Fibroblast of lung (primary cell): ENCODE measurements around the gene DAPK1. TPM values are rescaled to one million over a fixed set of nuclear protein-coding genes. Genes with fewer than 3 reads are reported as not detected.

Source experiments
- DNase-seq, 2 donors: peaks; one replicate each; pipeline versions ENCODE4 v3.0.0 to v3.0.0-alpha.2; 2010; ENCODE audit warnings: low read depth in 2 of 2
- H2AFZ ChIP-seq: 2 replicates; pipeline ENCODE4 v1.5.1; 2012; ENCODE audit warnings: low read length, control low read depth, inconsistent platforms
- H3K27ac ChIP-seq: 2 replicates; pipeline ENCODE4 v1.5.1; 2011; ENCODE audit warnings: low read length, control low read depth; ENCODE audit not compliant: insufficient read depth
- H3K27me3 ChIP-seq: 2 replicates; pipeline ENCODE4 v1.5.1; 2011; ENCODE audit warnings: mild to moderate bottlenecking, low read length; ENCODE audit not compliant: control insufficient read depth, insufficient read depth
- H3K36me3 ChIP-seq: 2 replicates; pipeline ENCODE4 v1.5.1; 2011; ENCODE audit warnings: low read length; ENCODE audit not compliant: control insufficient read depth, insufficient read depth
- H3K4me1 ChIP-seq: 2 replicates; pipeline ENCODE4 v1.5.1; 2011; ENCODE audit warnings: low read length; ENCODE audit not compliant: control insufficient read depth, insufficient read depth; ENCODE audit errors: extremely low read depth
- H3K4me2 ChIP-seq: 2 replicates; pipeline ENCODE4 v1.5.1; 2011; ENCODE audit warnings: low read length, control low read depth; ENCODE audit not compliant: insufficient read depth; ENCODE audit errors: extremely low read depth
- H3K4me3 ChIP-seq, 4 experiments: fragments of 200-600 bp in 1 of 4; sonication (generic) in 1 of 4; replicated peaks in 1 of 4; 2 replicates each; pipeline ENCODE4 v1.5.1; 2011 to 2016; ENCODE audit warnings: low read length in 4 of 4, low read depth in 3 of 4, mild to moderate bottlenecking in 3 of 4, control low read depth in 2 of 4, inconsistent platforms in 1 of 4, mixed read lengths in 1 of 4; ENCODE audit not compliant: insufficient read depth in 1 of 4; ENCODE audit errors: control extremely low read depth in 1 of 4
- H3K79me2 ChIP-seq: 2 replicates; pipeline ENCODE4 v1.5.1; 2012; ENCODE audit warnings: mild to moderate bottlenecking, low read length, inconsistent platforms; ENCODE audit not compliant: control insufficient read depth, insufficient read depth
- H3K9ac ChIP-seq: 2 replicates; pipeline ENCODE4 v1.5.1; 2011; ENCODE audit warnings: mild to moderate bottlenecking, low read length, control low read depth; ENCODE audit not compliant: insufficient read depth
- H3K9me3 ChIP-seq: 2 replicates; pipeline ENCODE4 v1.5.1; 2012; ENCODE audit warnings: low read depth, low read length; ENCODE audit not compliant: control insufficient read depth, insufficient read depth
- H4K20me1 ChIP-seq: 2 replicates; pipeline ENCODE4 v1.5.1; 2011; ENCODE audit warnings: low read length; ENCODE audit not compliant: control insufficient read depth, insufficient read depth; ENCODE audit errors: extremely low read depth
- CTCF ChIP-seq, 2 donors: IDR thresholded peaks in 1 of 2; conservative IDR thresholded peaks in 1 of 2; 1 replicate in 1 of 2; 2 replicates in 1 of 2; pipeline ENCODE4 v1.5.1; 2011 to 2012; ENCODE audit warnings: low read length in 2 of 2, control low read depth in 1 of 2, inconsistent platforms in 1 of 2, low read depth in 1 of 2, mild to moderate bottlenecking in 1 of 2
- EZH2 ChIP-seq: IDR thresholded peaks from 2 replicates; pipeline ENCODE4 v1.5.1; 2012; ENCODE audit warnings: low read length, control low read depth, mild to moderate bottlenecking; ENCODE audit errors: missing control alignments
- polyA plus RNA-seq, 2 donors: library from polyadenylated mRNA; depleted of rRNA in 1 of 2; stranded (reverse) in 1 of 2; unstranded in 1 of 2; fragments of >200 nt; gene quantifications; 2 replicates each; pipeline ENCODE4 v1.2.1, GENCODE V29; 2011 to 2012; ENCODE audit warnings: missing spikeins in 1 of 2
- total RNA-seq: library from RNA; depleted of rRNA; stranded (reverse); fragments of >200 nt; gene quantifications from 2 replicates; pipeline ENCODE4 v1.2.1, GENCODE V29; 2014

The DAPK1 gene
- total and polyA plus RNA-seq, 2 donors (not counting 1 experiment from before 2014, with no cell fraction given): 1.1 to 15.5 TPM

DNA sequence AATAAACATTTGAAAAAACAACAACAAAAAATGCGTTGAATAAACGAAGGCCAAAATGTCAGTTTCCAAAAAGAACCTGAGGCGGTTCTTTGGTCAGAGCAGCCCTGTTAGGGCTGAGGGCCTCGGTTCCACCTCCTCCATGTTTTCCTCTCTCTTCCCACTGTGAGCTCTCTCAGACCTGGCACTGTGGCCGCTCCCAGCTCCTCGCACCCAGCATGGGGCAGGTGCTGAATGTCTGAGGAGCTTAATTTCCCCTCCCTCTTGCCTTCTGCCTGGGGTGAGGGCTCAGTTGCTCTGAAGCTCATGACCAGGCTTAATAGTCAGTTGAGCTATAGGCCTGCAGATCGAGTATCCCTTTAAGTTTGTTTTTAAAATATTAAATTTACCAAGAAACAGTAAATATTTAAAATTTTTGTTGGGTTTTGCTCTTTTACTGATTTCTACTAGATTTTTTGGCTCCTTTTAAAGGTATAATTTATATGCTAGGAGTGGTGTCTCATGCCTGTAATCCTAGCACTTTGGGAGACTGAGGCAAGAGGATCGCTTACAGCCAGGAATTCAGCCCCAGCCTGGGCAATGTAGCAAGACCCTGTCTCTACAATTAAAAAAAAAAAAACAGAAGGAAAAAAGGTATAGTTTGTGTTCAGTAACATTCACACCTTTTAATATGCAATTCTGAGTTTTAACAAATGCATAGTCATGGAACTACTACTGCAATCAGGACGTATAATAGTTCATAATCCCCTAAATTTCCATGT is 28.1 kb downstream of the DAPK1 start:
- no peak for DNase-seq
- Histone ChIP-seq H3K27me3 (no peaks in the 10 kb centered on the region), H3K27ac (no peak overlapping the region), H4K20me1 (no peaks in the 10 kb centered on the region), H3K4me2 (no peak overlapping the region), H3K36me3 (no peaks in the 10 kb centered on the region), H3K4me3 (no peak overlapping the region), H3K9ac (no peak overlapping the region), H3K9me3 (no peaks in the 10 kb centered on the region), H3K4me1 (no peaks in the 10 kb centered on the region), H3K79me2 (no peaks in the 10 kb centered on the region), H2AFZ (no peak overlapping the region)
- no peak for TF ChIP-seq EZH2

GRCh38 chr9:87527211-87527916 is 29.7 kb downstream of the DAPK1 start:
- DNase-seq: no peak
- no peak overlapping the region for H3K9ac ChIP-seq
- no peaks in the 10 kb centered on the region for H3K79me2 ChIP-seq
- no peak overlapping the region for H3K4me2 ChIP-seq
- H4K20me1 ChIP-seq: no peaks in the 10 kb centered on the region
- no peaks in the 10 kb centered on the region for H3K27me3 ChIP-seq
- H3K36me3 ChIP-seq: no peaks in the 10 kb centered on the region
- H3K27ac ChIP-seq: no peak overlapping the region
- no peaks in the 10 kb centered on the region for H3K9me3 ChIP-seq
- no peak overlapping the region for H3K4me3 ChIP-seq
- H2AFZ ChIP-seq: no peak overlapping the region
- H3K4me1 ChIP-seq: no peaks in the 10 kb centered on the region
- TF ChIP-seq EZH2: no peak
- no peak for TF ChIP-seq CTCF (conservative IDR thresholded peaks at IDR 0.05 in 1 of 2, IDR thresholded peaks at IDR 0.05 in 1 of 2; ENCODE audit: low read depth in 1 of 2, low read length in 2 of 2)

DNA sequence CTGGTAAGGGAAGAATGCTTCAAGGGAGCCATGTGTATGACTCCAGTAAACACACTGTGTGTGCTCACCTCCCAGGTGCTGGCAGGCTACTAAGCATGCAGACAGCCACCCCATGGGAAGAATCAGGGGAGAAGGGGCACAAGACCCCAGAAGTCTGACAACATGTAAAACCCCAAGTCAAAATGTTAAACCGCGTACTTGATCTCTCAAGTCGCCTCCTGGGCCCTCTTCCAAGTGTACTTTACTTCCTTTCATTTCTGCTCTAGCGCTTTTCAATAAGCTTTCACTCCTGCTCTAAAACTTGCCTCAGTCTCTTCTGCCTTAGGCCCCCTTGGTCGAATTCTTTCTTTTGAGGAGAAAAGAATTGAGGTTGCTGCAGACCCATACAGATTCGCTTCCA is 31.3 kb downstream of the DAPK1 start:
- Histone ChIP-seq H3K4me3 (no peak overlapping the region), H3K79me2 (no peaks in the 10 kb centered on the region), H3K9ac (no peak overlapping the region), H3K9me3 (no peaks in the 10 kb centered on the region), H3K27me3 (no peaks in the 10 kb centered on the region), H2AFZ (no peak overlapping the region), H3K36me3 (no peaks in the 10 kb centered on the region), H3K4me2 (no peak overlapping the region), H3K4me1 (no peaks in the 10 kb centered on the region), H3K27ac (no peak overlapping the region), H4K20me1 (no peaks in the 10 kb centered on the region)
- no peak for DNase-seq
- no peak for TF ChIP-seq CTCF (conservative IDR thresholded peaks at IDR 0.05 in 1 of 2, IDR thresholded peaks at IDR 0.05 in 1 of 2; ENCODE audit: low read depth in 1 of 2, low read length in 2 of 2)
- no peak for TF ChIP-seq EZH2
